Left ventricle myocardium inferior (tissue), 1 donor: ENCODE results near the gene SH3RF1. TPM values are rescaled to one million over a fixed set of nuclear protein-coding genes. Genes with fewer than 3 reads are reported as not detected.

Source experiments
- DNase-seq: peaks from one replicate; pipeline ENCODE4 v3.0.0-alpha.2; 2020
- H3K27ac ChIP-seq: fragments of 200-600 bp; replicated peaks from 2 replicates; pipeline ENCODE4 v1.8.0; 2021
- H3K27me3 ChIP-seq: fragments of 200-600 bp; 2 replicates; pipeline ENCODE4 v1.8.0; 2021; ENCODE audit warnings: low read depth
- H3K36me3 ChIP-seq: fragments of 200-600 bp; 2 replicates; pipeline ENCODE4 v1.8.0; 2021
- H3K4me1 ChIP-seq: fragments of 200-600 bp; 2 replicates; pipeline ENCODE4 v1.8.0; 2021
- H3K4me3 ChIP-seq: fragments of 200-600 bp; 2 replicates; pipeline ENCODE4 v1.8.0; 2021; ENCODE audit warnings: mild to moderate bottlenecking, moderate library complexity
- H3K9me3 ChIP-seq: fragments of 200-600 bp; replicated peaks from 2 replicates; pipeline ENCODE4 v1.8.0; 2021
- intact Hi-C: fragments of 100-400 bp; cut with micrococcal nuclease; formaldehyde crosslinking; loops from one replicate; pipeline ENCODE4 v1.11.0; 2022
- total RNA-seq: library from RNA; stranded (reverse); fragmentation: NEBNext Ultra II Directional; extraction: Animal tissue kit (Norgen Biotek cat#: 25700); gene quantifications from one replicate; pipeline ENCODE4 v1.2.1, GENCODE V29; 2021
- TF ChIP-seq, protein P1 (sequence below): fragments of 200-600 bp; IDR thresholded peaks from 2 replicates; pipeline ENCODE4 v1.8.0; 2021; ENCODE audit warnings: antibody characterized with exemption, mild to moderate bottlenecking, borderline replicate concordance
- donor health status: DM: no; HTN: yes; CAD: no; lungs with severe emphysema.

SH3RF1 gene
- total RNA-seq, 1 donor from 2014 or later: 8.8 TPM

DNA sequence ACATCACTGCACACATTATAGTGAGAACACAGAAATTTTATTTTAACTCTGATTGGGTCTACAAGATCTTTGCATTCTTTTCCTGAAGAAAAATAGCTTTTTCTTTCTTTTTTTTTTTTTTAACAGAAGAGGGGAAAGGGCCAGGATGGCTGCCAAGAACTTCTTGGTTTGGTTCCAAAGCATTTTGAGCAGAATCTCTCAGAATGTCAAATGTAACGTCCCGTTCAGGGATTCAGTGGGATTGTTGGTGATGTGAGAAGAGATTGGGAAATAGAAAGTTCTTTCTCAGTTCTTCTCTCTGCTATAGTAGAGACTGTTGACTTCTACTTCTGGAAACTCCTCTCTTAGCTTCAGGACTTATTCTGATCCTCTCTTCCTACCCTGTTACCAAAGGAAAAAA, 189.8 kb downstream of the SH3RF1 start:
- no peaks in the 10 kb centered on the region for H3K36me3 ChIP-seq
- peaks cover 27% of the 10 kb centered on the region for H3K4me1 ChIP-seq
- H3K27me3 ChIP-seq: no peaks in the 10 kb centered on the region
- H3K27ac ChIP-seq: peak overlapping the region; percentile 87
- H3K9me3 ChIP-seq: no peaks in the 10 kb centered on the region
- DNase-seq: no peak
- intact Hi-C loops: no loop called here
- TF ChIP-seq, protein P1, sequence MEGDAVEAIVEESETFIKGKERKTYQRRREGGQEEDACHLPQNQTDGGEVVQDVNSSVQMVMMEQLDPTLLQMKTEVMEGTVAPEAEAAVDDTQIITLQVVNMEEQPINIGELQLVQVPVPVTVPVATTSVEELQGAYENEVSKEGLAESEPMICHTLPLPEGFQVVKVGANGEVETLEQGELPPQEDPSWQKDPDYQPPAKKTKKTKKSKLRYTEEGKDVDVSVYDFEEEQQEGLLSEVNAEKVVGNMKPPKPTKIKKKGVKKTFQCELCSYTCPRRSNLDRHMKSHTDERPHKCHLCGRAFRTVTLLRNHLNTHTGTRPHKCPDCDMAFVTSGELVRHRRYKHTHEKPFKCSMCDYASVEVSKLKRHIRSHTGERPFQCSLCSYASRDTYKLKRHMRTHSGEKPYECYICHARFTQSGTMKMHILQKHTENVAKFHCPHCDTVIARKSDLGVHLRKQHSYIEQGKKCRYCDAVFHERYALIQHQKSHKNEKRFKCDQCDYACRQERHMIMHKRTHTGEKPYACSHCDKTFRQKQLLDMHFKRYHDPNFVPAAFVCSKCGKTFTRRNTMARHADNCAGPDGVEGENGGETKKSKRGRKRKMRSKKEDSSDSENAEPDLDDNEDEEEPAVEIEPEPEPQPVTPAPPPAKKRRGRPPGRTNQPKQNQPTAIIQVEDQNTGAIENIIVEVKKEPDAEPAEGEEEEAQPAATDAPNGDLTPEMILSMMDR: no peak
- H3K4me3 ChIP-seq: peak overlapping the region; percentile 33

DNA sequence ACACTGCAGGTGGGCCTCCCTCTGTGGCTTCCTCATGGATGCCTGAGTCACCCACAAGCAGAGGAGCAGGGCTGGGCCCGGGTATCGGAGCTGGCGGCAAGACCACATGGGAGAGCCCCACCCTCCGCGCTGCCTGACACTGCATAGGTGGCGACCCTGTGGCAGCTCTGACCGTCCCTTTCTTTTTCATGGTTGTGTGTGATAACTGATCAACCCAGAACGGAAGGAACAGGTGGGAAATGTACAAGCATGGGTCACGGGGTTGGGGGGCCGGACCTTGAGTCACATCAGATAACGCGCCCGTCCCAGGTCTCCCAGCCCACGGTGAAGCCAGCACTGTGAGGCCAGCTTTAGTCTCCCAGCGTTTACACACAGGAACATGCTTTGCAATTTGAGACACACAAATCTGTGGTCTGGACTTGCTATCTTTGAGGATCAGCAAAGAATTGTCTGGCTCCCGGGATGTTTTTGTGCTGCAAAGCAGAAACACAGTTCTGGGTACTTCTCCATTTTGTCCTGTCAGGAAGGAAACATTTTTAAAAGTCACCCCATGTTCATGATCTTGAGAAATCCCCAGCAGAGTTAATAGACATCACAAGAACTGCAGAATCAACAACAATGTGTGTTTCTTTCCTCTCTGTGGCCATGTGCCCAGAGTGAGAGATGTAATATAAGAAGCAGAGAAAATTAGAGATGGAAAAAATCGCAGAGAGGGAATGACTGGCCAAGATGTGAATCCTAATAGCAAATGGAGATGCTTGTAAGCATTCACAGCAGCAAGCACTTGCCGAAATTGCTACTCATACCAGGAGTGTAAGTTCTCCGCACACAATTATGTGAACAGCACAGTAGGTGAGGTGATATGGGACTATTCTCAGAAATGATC, 190.6 kb downstream of the SH3RF1 start:
- H3K4me3 ChIP-seq: peak overlapping the region; percentile 33
- H3K27ac ChIP-seq: peak overlapping the region; percentile 87
- TF ChIP-seq, protein P1: no peak
- peaks cover 27% of the 10 kb centered on the region for H3K4me1 ChIP-seq
- intact Hi-C loops: no loop called here
- DNase-seq: peak; percentile 57
- H3K36me3 ChIP-seq: no peaks in the 10 kb centered on the region
- no peaks in the 10 kb centered on the region for H3K27me3 ChIP-seq
- no peaks in the 10 kb centered on the region for H3K9me3 ChIP-seq

DNA sequence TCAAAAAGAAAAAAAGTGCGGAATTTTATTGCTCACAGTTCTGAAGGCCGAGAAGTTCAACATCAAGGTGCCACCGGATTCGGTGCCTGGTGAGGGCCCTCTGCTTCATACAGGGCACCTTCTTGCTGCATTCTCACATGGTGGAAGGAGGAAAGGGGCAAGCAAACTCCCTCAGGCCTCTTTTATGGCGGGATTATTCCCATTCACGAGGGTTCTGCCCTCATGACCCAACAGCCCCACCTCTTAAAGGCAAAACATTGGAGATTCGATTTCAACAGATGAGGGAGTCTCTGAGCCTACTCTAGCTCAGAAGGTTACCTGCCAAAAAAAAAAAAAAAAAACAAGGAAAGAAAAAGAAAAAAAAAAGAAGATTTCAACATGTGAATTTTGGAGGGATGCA, 196.6 kb downstream of the SH3RF1 start:
- H3K27me3 ChIP-seq: no peaks in the 10 kb centered on the region
- TF ChIP-seq, protein P1: no peak
- no peaks in the 10 kb centered on the region for H3K9me3 ChIP-seq
- intact Hi-C loops: no loop called here
- H3K4me1 ChIP-seq: peaks cover 14% of the 10 kb centered on the region
- no peak overlapping the region for H3K27ac ChIP-seq
- no peak for DNase-seq
- no peaks in the 10 kb centered on the region for H3K36me3 ChIP-seq
- no peak overlapping the region for H3K4me3 ChIP-seq

DNA sequence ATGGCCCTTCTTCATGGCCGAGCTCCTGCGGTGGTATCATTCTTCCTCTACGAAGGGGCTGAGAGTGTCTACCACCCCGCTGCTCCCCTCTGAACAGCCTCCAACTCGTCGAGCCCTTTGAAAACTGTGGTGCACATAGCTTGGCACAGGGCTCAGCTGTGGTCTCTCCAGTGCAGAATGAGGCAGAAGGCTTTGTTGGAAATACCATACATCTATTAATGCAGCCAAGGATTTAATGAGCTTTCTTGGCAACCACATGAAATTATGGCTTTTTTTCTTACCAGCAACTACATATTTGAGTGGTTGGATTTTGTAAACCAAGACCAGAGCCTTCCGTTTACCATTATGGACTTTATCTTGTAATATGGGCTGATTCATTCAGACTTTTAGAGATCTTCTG, 199.0 kb downstream of the SH3RF1 start:
- Histone ChIP-seq H3K9me3 (no peaks in the 10 kb centered on the region), H3K4me3 (no peak overlapping the region), H3K27me3 (no peaks in the 10 kb centered on the region), H3K4me1 (peaks cover 14% of the 10 kb centered on the region), H3K27ac (no peak overlapping the region), H3K36me3 (no peaks in the 10 kb centered on the region)
- TF ChIP-seq, protein P1: no peak
- intact Hi-C loops: no loop called here
- no peak for DNase-seq

DNA sequence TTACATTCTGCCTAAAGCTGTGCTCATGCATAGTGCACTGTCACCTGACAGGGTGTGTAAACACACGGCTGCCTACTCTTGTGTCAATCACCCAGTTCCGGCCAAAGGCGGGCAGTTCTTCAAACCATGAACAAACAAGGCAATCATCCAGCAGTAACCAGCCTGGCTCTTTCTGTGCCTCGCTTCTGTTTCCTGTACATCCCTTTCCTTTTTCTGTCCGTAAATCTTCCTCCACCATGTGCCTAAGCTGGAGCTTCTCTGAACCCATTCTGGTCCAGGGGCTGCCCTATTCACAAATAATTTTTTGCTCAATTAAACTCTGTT, 199.9 kb downstream of the SH3RF1 start:
- Histone ChIP-seq H3K36me3 (no peaks in the 10 kb centered on the region), H3K27ac (peak overlapping the region; percentile 70), H3K9me3 (no peaks in the 10 kb centered on the region), H3K4me3 (no peak overlapping the region), H3K27me3 (no peaks in the 10 kb centered on the region), H3K4me1 (peaks cover 14% of the 10 kb centered on the region)
- intact Hi-C loops: no loop called here
- TF ChIP-seq, protein P1: no peak
- no peak for DNase-seq
